KMS-11 (cell line): ENCODE data around the gene COL8A1.

Experiments
- H2AFZ ChIP-seq: fragments of 200-600 bp; sonication (generic); 2 replicates; pipeline ENCODE4 v1.6.1; 2016; ENCODE audit warnings: antibody characterized with exemption, mixed run types, low read depth
- H3K27ac ChIP-seq: fragments of 200-600 bp; sonication (generic); 2 replicates; pipeline ENCODE4 v1.6.1; 2016; ENCODE audit warnings: mild to moderate bottlenecking, mixed run types
- H3K27me3 ChIP-seq: fragments of 200-600 bp; sonication (generic); 2 replicates; pipeline ENCODE4 v1.6.1; 2017; ENCODE audit warnings: mild to moderate bottlenecking, low read depth, mixed run types, moderate library complexity; ENCODE audit not compliant: insufficient read depth
- H3K36me3 ChIP-seq: fragments of 200-600 bp; sonication (generic); 2 replicates; pipeline ENCODE4 v1.6.1; 2017; ENCODE audit warnings: mild to moderate bottlenecking, mixed run types; ENCODE audit not compliant: insufficient read depth
- H3K4me1 ChIP-seq: fragments of 200-600 bp; sonication (generic); 2 replicates; pipeline ENCODE4 v1.6.1; 2016; ENCODE audit warnings: mild to moderate bottlenecking, low read depth, mixed run types; ENCODE audit not compliant: poor library complexity, severe bottlenecking
- H3K4me2 ChIP-seq: fragments of 200-600 bp; sonication (generic); 2 replicates; pipeline ENCODE4 v1.7.0; 2016; ENCODE audit warnings: mild to moderate bottlenecking, mixed run types
- H3K4me3 ChIP-seq: fragments of 200-600 bp; sonication (generic); IDR thresholded peaks from 2 replicates; pipeline ENCODE4 v1.6.1; 2017; ENCODE audit warnings: low read depth, low read length, mixed read lengths; ENCODE audit not compliant: insufficient read depth
- H3K79me2 ChIP-seq: fragments of 200-600 bp; sonication (generic); 2 replicates; pipeline ENCODE4 v1.6.1; 2016; ENCODE audit warnings: low read depth, mixed run types; ENCODE audit not compliant: insufficient read depth
- H3K9ac ChIP-seq: fragments of 200-600 bp; sonication (generic); 2 replicates; pipeline ENCODE4 v1.6.1; 2016; ENCODE audit warnings: mild to moderate bottlenecking, mixed run types
- H4K20me1 ChIP-seq: fragments of 200-600 bp; sonication (generic); 2 replicates; pipeline ENCODE4 v1.6.1; 2016; ENCODE audit warnings: mild to moderate bottlenecking, mixed run types; ENCODE audit not compliant: insufficient read depth
- CTCF ChIP-seq: fragments of 200-600 bp; sonication (generic); conservative IDR thresholded peaks from 2 replicates; pipeline ENCODE4 v1.6.1; 2017; ENCODE audit warnings: low read depth, mild to moderate bottlenecking, antibody characterized with exemption, low read length, moderate library complexity, mixed read lengths

COL8A1 gene

DNA sequence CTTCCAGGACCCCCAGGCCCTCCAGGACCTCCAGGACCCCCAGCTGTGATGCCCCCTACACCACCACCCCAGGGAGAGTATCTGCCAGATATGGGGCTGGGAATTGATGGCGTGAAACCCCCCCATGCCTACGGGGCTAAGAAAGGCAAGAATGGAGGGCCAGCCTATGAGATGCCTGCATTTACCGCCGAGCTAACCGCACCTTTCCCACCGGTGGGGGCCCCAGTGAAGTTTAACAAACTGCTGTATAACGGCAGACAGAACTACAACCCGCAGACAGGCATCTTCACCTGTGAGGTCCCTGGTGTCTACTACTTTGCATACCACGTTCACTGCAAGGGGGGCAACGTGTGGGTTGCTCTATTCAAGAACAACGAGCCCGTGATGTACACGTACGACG lies 157.2 kb downstream of the COL8A1 start:
- Histone ChIP-seq H2AFZ (no peak overlapping the region), H4K20me1 (no peaks in the 10 kb centered on the region), H3K36me3 (no peaks in the 10 kb centered on the region), H3K79me2 (no peaks in the 10 kb centered on the region), H3K27ac (no peak overlapping the region), H3K27me3 (no peaks in the 10 kb centered on the region), H3K4me2 (no peak overlapping the region), H3K4me3 (no peak overlapping the region), H3K4me1 (no peaks in the 10 kb centered on the region), H3K9ac (no peak overlapping the region)
- no peak for TF ChIP-seq CTCF

GRCh38 chr3:99799422-99799821 lies 161.0 kb downstream of the COL8A1 start:
- Histone ChIP-seq H3K36me3 (no peaks in the 10 kb centered on the region), H3K27ac (no peak overlapping the region), H2AFZ (no peak overlapping the region), H3K4me2 (no peak overlapping the region), H3K9ac (no peak overlapping the region), H3K4me3 (no peak overlapping the region), H4K20me1 (no peaks in the 10 kb centered on the region), H3K79me2 (no peaks in the 10 kb centered on the region), H3K4me1 (no peaks in the 10 kb centered on the region), H3K27me3 (no peaks in the 10 kb centered on the region)
- TF ChIP-seq CTCF, result no peak

GRCh38 chr3:99803297-99803696 lies 164.9 kb downstream of the COL8A1 start:
- Histone ChIP-seq H3K4me2 (no peak overlapping the region), H3K4me3 (no peak overlapping the region), H3K27me3 (no peaks in the 10 kb centered on the region), H4K20me1 (no peaks in the 10 kb centered on the region), H3K4me1 (no peaks in the 10 kb centered on the region), H3K36me3 (no peaks in the 10 kb centered on the region), H2AFZ (no peak overlapping the region), H3K9ac (no peak overlapping the region), H3K27ac (no peak overlapping the region), H3K79me2 (no peaks in the 10 kb centered on the region)
- TF ChIP-seq CTCF, result no peak

DNA sequence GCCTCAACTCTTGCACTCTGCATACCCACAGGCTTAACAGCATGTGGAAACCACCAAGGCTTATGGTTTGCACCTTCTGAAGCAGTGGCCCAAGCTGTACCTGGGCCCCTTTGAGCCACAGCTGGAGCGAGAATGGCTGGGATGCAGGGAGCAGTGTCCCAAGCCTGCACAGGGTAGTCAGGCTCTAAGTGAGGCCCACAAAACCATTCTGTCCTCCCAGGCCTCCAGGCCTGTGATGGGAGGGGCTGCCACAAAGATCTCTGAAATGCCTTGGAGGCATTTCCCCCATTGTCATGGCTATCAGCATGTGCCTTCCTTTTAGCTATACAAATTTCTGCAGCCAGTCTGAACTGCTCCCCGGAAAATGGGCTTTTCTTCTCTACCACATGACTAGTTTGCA lies 166.8 kb downstream of the COL8A1 start:
- Histone ChIP-seq H3K27ac (no peak overlapping the region), H3K79me2 (no peaks in the 10 kb centered on the region), H3K9ac (no peak overlapping the region), H3K4me1 (no peaks in the 10 kb centered on the region), H3K4me2 (no peak overlapping the region), H4K20me1 (no peaks in the 10 kb centered on the region), H2AFZ (no peak overlapping the region), H3K27me3 (no peaks in the 10 kb centered on the region), H3K36me3 (no peaks in the 10 kb centered on the region), H3K4me3 (no peak overlapping the region)
- TF ChIP-seq CTCF, result no peak
